Muscle of back (tissue), 11 donors: ENCODE measurements around the gene TCN1. TPM values are rescaled to one million over a fixed set of nuclear protein-coding genes. Genes with fewer than 3 reads are reported as not detected.
"Not testable (repeated sequence)": the region's sequence is repeated elsewhere in the genome, so short reads cannot be mapped to it uniquely, and the experiment has no call there.

Experiments
- DNase-seq, 3 donors: peaks; one replicate each; pipeline versions ENCODE4 v3.0.0 to v3.0.0-alpha.2; 2013
- polyA plus RNA-seq, 10 donors: library from polyadenylated mRNA; unstranded; fragments of 120-200 nt; gene quantifications; one replicate each; pipeline ENCODE4 v1.2.1, GENCODE V29; 2013; ENCODE audit not compliant: insufficient read length in 10 of 10

The TCN1 gene
- polyA plus RNA-seq, 10 donors: 0.16 to 0.38 (median 0.22) TPM; not detected in 7

- DNase-seq: no peak
Measured at GRCh38 chr11:59857439-59858434, 8.6 kb downstream of the TCN1 start.

- no peak for DNase-seq
Measured at GRCh38 chr11:59854871-59855270, 11.4 kb downstream of the TCN1 start.

GRCh38 chr11:59851416-59851815 lies 14.9 kb downstream of the TCN1 start:
- DNase-seq: not testable (repeated sequence)

GRCh38 chr11:59849551-59849950 lies 16.7 kb downstream of the TCN1 start:
- not testable (repeated sequence) for DNase-seq

- no peak for DNase-seq
Measured at GRCh38 chr11:59849129-59849528, 17.2 kb downstream of the TCN1 start.

GRCh38 chr11:59848439-59848838 lies 17.8 kb downstream of the TCN1 start:
- not testable (repeated sequence) for DNase-seq

DNA sequence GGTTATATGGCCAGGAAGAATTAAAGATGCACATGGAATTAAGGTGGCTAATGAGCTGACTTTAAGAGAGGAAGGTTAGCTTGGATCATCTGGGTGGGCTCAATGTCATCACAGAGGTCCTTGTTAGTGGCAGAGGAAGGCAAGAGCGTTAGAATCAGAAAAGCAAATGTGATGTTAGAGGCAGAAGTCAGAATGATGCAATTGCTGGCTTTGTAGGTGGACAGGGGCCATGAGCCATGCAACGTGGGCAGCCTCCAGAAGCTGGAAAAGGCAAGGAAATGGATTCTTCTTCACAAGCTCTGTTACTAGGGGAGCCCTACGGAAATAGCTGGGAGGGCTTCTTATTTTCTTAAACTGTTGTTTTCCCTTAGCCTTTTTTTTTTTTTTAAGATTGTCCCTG lies 18.7 kb downstream of the TCN1 start:
- no peak for DNase-seq

DNA sequence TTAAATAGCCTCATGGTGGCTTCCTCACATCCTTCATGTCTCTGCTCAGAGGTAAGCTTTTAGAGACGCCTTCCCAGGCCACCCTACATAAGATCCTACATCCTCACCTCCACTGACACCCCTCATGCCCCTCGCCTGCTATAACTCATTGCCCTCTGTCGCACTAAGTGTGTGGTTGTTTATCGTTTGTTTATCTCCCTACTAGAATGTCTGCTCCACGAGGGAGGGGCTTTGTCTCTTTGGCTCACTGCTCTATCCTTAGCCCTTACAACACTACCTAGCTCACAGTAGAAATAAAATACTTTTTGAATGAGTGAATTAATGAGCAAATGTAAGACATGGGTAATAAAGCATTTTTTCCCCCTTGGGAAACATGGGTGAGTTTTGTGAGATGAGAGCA lies 19.7 kb downstream of the TCN1 start:
- no peak for DNase-seq

DNA sequence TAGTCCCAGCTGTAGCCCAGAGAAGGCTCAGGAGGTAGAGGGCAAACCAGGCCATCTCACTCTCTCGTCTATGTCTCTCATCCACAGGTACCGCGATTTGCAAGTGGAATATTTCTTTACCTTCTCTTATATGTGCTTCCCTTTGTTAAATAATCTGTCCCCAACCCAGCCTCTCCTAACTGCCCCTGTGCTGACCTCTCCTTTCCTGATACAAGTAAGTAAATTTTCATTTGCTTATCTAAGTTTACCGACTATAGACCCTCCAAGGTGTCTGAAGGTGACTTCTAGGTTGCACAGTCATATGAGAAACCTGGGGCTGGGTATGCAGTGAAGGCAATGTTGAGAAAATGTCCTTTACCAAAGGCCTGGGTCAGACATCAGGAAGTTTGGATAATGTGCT lies 20.9 kb downstream of the TCN1 start, which contains the start of gene CBLIF:
TSS of gene CBLIF (minus strand) at position 101 of the 400 bp plus-strand sequence. CDS start at position 55, 46 bp downstream.
- DNase-seq: no peak

DNA sequence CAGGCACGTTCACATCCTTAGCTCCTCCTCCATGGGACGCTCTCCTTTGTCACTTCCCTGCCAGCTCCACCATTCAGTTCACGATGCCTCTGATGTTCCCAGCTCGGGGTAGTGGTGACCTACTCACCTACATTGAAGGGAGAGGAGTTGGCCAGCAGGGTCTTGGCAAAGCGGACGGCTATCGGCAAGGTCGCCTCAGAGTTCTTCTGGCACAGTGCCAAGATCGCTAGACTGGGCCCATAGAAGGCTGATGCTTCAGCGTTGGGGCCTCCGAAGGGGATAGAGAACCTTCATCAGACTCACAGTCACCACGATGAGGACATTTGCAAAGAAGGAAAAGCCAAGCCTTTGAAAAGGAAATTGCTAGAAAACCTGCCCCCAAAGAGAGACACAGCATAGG lies 24.0 kb downstream of the TCN1 start:
- no peak for DNase-seq

- no peak for DNase-seq
Measured at GRCh38 chr11:59841514-59841913, 24.8 kb downstream of the TCN1 start.

DNA sequence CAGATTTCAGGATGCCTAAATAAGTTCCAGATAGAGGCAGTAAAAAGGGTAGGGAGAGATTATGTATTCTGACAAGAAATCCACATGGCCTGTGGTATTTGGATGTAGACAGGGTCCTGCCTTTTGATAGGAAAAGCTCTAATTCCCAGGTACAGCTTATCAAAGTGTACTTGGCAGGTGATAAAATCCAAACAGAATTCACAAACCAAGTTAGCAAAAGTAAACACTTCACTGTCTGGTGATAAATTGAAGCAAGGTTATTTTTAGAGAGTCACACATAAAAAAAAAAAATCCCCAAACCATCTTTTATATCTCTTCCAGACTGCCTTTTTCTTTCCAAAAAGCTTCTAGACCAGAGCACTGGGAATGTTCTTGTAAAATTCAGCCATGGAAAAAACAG lies 26.7 kb downstream of the TCN1 start:
- DNase-seq: no peak

DNA sequence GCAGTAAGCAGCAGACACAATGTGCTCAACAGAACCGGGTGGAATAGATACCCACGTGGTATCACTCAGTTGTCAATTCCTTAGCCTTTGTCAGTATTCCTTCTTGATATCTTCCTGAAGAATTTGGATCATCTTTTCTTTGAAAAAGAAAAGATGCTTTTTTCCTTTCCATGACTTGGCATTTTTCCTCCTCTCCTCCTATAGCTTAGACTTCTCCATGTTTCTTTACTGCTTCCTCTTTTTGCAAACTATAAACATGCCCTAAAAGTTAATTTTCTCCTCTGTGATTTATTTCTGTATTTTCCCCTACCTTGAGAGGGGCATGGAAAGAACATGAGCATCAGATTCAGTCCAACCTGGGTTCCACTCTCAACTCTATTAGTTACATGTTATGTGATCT lies 32.7 kb downstream of the TCN1 start:
- no peak for DNase-seq

- no peak for DNase-seq
Measured at GRCh38 chr11:59829358-59829757, 36.9 kb downstream of the TCN1 start.

GRCh38 chr11:59822989-59823566 lies 43.2 kb downstream of the TCN1 start:
- peak; percentile 9 to 48 (median 16) for DNase-seq

GRCh38 chr11:59818572-59818971 lies 47.7 kb downstream of the TCN1 start:
- DNase-seq: no peak

- DNase-seq: not testable (repeated sequence)
Measured at GRCh38 chr11:59816434-59816833, 49.9 kb downstream of the TCN1 start.

GRCh38 chr11:59815754-59816153 lies 50.5 kb downstream of the TCN1 start:
- DNase-seq: no peak

- DNase-seq: no peak
Measured at GRCh38 chr11:59814021-59814420, 52.3 kb downstream of the TCN1 start.

DNA sequence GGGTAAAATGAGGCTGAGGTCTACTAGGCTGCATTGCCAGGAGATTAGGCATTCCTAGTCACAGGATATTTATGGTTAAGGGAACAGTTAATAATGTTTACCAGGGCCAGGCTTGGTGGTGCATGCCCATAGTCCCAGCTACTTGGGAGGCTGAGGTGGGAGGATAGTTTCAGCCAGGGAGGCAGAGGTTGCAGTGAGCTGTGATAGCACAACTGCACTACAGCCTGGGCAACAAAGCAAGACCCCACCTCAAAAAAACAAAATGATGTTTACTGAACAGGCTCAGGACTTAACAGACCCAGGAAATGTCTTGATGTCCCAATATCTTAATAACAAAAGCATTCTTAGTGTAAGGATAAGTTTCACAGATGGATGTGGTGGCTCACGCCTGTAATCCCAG lies 52.9 kb downstream of the TCN1 start:
- no peak for DNase-seq

- no peak for DNase-seq
Measured at GRCh38 chr11:59812220-59812619, 54.1 kb downstream of the TCN1 start.

GRCh38 chr11:59810911-59811259 lies 55.4 kb downstream of the TCN1 start:
- DNase-seq: no peak
